GM12875 (cell line): ENCODE results near the gene IFI27L1.

Source experiments
- H3K4me3 ChIP-seq: one replicate; pipeline ENCODE4 v1.5.1; 2011; ENCODE audit warnings: low read depth, low read length, control low read depth
- CTCF ChIP-seq: IDR thresholded peaks from 2 replicates; pipeline ENCODE4 v1.5.1; 2011; ENCODE audit warnings: low read depth, mild to moderate bottlenecking, control low read depth, inconsistent platforms, low read length, moderate library complexity, borderline replicate concordance; ENCODE audit not compliant: insufficient read depth

The IFI27L1 gene

GRCh38 chr14:94110552-94111181 is 29.6 kb downstream of the IFI27L1 start, which contains the start of gene IFI27:
TSS of gene IFI27 (plus strand) at chr14:94110736.
- no peak within 1 kb of the TSS for H3K4me3 ChIP-seq
- no peak for TF ChIP-seq CTCF

GRCh38 chr14:94111276-94112095 is 30.4 kb downstream of the IFI27L1 start:
- no peak overlapping the region for H3K4me3 ChIP-seq
- no peak for TF ChIP-seq CTCF

- no peak for TF ChIP-seq CTCF
Measured at GRCh38 chr14:94112513-94113063, 31.5 kb downstream of the IFI27L1 start.

GRCh38 chr14:94113073-94113472 is 32.0 kb downstream of the IFI27L1 start:
- TF ChIP-seq CTCF, result no peak
- no peak overlapping the region for H3K4me3 ChIP-seq

More at GRCh38 chr14:94112513-94113063, 31.5 kb downstream of the IFI27L1 start:
- no peak overlapping the region for H3K4me3 ChIP-seq

- H3K4me3 ChIP-seq, result no peak overlapping the region
- TF ChIP-seq CTCF, result no peak
Measured at GRCh38 chr14:94113490-94113889, 32.4 kb downstream of the IFI27L1 start.

GRCh38 chr14:94113908-94114588 is 32.9 kb downstream of the IFI27L1 start:
- TF ChIP-seq CTCF, result no peak
- no peak overlapping the region for H3K4me3 ChIP-seq
